HG03575 (cell line): Measurements from ENCODE around the gene ELK3.

Experiments used
- ATAC-seq: cut with Tn5 transposase; IDR thresholded peaks from one replicate; pipeline ENCODE4 v1.9.1; 2021; ENCODE audit not compliant: unreplicated experiment, insufficient number of reproducible peaks, low FRiP score; ENCODE audit errors: extremely low read depth

ELK3 gene

GRCh38 chr12:96228566-96229248, 34.5 kb downstream of the ELK3 start:
- ATAC-seq: no peak

GRCh38 chr12:96230646-96231045, 36.5 kb downstream of the ELK3 start:
- no peak for ATAC-seq

DNA sequence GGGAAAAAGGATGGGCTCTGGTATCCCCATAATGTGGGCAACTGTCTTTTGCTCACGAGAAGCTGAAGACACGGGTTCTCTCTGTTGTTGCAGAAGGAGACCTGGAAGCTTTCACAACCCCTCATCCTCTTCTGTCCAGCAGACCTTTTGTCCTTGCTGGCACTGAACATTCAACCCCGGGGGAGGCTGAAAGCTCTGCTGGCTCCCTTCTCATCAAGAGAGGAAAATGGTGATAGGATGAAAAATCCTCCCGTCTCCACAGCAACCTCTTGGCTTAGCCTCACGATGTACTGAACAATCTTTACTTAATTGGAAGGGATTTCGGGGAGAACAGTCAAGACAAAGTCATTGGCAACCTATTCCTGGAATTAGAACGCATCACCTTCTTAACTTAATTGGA, 39.0 kb downstream of the ELK3 start:
- ATAC-seq: no peak

GRCh38 chr12:96233939-96234461, 39.8 kb downstream of the ELK3 start:
- ATAC-seq: no peak

GRCh38 chr12:96234591-96235483, 40.7 kb downstream of the ELK3 start:
- no peak for ATAC-seq

- no peak for ATAC-seq
These were observed 41.3 kb downstream of the ELK3 start for GRCh38 chr12:96235484-96235826.

DNA sequence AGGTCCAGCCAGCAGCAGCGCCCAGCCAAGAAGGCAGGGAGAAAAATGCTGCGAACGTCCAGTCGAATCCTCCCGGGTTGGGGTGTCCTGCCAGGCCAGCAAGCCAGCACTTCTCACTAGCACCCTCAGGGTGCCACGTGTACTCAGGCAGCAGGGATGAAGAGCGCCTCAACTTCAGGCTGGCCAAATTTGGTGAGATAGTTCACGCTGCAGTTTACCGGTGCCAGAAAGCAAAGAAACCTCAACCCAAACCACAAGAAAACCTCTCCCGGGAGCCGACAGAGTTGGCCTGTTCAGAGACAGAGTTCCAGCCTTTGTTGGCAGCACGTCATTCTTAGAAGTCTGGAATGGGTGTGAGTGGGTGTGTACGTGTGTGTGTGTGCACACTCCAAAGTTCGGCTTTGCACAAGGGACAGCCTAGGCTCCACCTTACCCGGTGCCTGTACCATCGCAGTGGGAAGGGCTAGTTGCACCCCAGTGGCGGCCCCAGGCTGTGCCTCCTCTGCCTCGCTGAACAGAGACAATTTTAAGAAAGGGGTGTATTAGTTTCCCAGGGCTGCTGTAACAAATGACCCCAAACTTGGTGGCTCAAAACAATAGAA, 42.1 kb downstream of the ELK3 start:
- no peak for ATAC-seq

DNA sequence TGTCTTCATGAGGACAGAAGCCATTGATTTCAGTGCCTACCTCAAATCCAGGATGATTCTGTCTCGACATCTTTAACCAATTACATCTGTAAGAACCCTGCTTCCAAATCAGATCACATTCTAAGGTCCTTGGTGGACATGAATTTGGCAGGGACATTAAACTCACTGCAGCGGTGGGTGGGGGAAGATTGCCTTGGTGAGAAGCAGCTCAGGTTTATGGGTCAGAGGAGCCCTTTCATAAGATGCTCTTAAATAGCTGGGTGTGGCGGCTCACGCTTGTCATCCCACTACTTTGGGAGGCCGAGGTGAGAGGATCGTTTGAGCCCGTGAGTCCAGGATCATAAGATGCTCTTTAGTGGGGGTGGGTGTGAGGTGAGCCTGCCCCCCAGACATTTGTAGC, 42.9 kb downstream of the ELK3 start:
- no peak for ATAC-seq

DNA sequence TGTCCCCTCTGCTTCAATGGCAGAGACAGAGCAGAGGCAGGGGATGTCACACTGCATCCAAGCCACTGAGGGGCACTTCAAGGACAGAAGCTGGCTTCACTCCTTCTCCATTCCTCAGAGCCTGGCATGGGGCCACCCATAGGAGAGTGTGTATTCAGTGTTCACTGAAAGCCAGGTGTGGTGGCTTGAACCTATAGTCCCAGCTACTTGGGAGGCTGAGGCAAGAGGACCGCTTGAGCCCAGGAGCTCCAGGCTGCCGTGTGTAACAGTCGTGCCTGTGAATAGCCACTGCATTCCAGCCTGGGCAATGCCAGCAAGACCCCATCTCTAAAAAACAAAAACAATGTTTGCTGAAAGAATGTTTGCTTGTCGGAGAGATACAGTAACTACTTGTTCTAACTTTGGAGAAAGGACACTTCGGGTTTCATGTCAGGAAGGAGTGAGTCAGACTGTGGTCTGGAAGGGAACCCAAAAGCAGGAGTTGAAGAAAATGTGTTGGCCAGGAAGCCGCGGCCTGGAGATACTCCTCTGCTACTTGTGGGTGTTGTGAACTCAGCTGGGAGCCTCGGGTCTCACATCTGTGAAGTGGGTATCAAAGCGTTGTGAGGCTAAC, 43.4 kb downstream of the ELK3 start:
- no peak for ATAC-seq

GRCh38 chr12:96238336-96239047, 44.3 kb downstream of the ELK3 start:
- ATAC-seq: no peak

- no peak for ATAC-seq
These were observed 45.8 kb downstream of the ELK3 start for GRCh38 chr12:96239711-96240635.

DNA sequence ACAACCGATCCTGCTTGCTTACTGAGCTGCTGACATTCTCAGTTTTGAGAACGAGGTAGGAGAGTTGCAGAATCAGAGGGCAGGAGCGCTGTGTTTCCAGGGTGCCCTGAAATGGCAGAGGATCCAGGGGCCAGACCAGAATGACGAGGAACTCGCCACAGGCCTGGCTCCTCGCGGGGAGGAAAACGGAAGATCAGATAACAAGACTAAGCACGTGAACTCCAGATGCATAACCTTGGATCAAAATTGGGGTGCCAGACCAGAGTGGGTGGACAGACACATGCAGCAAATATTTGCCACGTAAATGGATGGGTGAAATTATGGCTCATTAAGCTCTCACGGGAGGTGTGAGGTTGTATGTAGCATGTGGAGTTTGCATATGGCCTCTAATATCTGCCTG, 46.5 kb downstream of the ELK3 start:
- ATAC-seq: no peak

DNA sequence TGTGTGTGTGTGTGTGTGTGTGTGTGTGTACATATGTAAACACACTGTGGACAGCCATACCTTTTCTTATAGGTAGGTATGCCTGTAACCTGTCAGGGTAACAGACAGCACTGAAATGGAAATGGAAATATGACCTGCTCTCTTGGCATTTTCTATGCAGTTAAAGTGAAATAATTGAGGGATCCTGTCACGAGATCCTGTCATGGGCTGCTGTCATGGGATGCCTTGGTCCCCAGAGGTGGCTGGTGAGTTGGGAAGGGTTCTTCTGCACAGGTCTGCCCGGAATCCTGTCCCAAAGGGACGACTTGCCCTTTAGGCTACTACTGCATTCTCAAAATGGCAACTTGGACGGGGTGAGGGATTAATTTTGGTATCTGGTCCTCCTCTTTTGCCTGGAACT, 47.3 kb downstream of the ELK3 start:
- ATAC-seq: no peak

DNA sequence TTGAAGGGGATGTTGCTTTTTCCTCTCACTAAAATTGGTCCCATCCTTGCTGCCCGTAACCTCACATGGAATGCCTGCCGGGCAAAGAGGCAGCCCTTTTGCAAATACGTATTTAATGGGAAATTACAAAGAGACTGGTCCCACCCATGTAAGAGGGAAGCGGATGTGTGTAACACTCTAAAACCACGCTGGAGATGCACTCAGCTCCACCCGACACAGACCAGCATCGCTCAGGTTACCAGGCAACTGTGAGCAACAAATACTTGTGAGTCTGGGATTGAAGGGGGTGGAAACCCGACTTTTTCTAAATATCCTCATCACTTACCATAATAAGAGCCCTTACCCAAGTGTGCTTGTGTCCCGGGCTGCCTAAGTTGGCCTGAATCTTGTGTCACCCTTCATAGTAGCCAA, 47.7 kb downstream of the ELK3 start:
- ATAC-seq: no peak

DNA sequence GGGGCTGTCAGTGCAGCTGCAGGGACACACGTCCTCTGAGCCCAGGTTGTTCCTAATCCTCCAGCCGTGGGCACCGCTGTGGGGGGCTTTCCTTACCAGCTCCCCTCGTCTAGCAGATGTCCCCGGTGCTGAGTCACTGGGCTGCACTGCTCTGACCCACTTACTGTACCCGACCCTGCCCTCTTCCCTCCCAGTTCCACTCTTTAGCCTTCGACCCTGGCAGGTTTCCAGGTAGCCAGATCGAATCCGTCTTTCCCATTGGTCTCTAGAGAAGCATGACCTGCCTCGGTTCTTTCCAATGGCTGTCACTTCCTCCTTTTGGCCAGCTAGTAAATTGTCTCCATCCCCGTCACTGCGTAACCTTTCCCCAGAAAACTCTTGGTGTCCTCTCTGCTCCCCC, 48.4 kb downstream of the ELK3 start:
- no peak for ATAC-seq

GRCh38 chr12:96244826-96245225, 50.7 kb downstream of the ELK3 start:
- ATAC-seq: no peak

DNA sequence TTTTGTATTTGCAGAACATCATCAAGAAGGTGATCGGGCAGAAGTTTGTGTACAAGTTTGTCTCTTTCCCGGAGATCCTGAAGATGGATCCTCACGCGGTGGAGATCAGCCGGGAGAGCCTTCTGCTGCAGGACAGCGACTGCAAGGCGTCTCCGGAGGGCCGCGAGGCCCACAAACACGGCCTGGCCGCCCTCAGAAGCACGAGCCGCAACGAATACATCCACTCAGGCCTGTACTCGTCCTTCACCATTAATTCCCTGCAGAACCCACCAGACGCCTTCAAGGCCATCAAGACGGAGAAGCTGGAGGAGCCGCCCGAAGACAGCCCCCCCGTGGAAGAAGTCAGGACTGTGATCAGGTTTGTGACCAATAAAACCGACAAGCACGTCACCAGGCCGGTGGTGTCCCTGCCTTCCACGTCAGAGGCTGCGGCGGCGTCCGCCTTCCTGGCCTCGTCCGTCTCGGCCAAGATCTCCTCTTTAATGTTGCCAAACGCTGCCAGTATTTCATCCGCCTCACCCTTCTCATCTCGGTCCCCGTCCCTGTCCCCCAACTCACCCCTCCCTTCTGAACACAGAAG, 52.8 kb downstream of the ELK3 start:
- no peak for ATAC-seq

- ATAC-seq: no peak
These were observed 53.4 kb downstream of the ELK3 start for GRCh38 chr12:96247563-96247962.
